ENCODE results near the gene ACTR1B. TPM values are rescaled to one million over a fixed set of nuclear protein-coding genes. Genes with fewer than 3 reads are reported as not detected.

Gene ACTR1B
- total and polyA plus RNA-seq, 2 experiments from 2014 or later, result 27.2 to 42.5 TPM

DNA sequence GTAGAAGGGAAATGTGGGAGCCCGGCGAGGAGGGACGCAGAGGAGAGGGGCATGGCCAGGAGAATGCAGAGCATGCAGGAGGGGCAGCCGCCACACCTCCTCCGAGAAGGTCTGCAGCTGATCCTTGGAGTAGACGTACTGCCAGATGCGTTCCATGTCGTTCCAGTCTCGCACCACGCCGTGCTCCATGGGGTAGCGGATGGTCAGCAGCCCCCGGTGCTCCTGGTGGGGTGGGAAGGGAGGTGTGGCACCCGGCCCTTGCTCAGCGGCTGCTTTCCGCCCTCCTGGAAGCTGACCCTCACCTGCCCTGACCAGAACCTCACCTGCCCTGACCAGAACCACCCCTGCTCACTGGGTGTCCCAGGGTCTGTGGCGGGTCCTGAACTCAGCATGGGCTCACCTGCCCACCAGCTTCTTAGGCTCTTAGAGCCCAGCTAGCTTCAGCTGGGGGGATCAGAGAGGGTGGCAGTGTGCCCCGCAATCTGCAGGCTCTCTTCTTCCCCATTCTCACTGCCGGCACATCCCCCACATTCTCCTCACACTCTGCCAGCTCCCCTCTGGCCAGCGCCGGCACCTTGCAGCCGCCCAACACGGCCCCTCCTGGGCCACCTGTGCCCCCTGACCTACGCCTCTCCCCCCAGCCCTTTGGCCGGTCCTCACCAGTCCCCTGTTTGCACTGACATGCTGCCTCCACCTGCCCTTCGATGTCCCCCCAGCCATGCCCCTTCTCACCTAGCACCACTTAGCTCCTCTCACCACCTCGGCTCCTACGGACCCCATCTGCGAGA is 4.4 kb downstream of the ACTR1B start (continued):
- TF ChIP-seq, protein P1, sequence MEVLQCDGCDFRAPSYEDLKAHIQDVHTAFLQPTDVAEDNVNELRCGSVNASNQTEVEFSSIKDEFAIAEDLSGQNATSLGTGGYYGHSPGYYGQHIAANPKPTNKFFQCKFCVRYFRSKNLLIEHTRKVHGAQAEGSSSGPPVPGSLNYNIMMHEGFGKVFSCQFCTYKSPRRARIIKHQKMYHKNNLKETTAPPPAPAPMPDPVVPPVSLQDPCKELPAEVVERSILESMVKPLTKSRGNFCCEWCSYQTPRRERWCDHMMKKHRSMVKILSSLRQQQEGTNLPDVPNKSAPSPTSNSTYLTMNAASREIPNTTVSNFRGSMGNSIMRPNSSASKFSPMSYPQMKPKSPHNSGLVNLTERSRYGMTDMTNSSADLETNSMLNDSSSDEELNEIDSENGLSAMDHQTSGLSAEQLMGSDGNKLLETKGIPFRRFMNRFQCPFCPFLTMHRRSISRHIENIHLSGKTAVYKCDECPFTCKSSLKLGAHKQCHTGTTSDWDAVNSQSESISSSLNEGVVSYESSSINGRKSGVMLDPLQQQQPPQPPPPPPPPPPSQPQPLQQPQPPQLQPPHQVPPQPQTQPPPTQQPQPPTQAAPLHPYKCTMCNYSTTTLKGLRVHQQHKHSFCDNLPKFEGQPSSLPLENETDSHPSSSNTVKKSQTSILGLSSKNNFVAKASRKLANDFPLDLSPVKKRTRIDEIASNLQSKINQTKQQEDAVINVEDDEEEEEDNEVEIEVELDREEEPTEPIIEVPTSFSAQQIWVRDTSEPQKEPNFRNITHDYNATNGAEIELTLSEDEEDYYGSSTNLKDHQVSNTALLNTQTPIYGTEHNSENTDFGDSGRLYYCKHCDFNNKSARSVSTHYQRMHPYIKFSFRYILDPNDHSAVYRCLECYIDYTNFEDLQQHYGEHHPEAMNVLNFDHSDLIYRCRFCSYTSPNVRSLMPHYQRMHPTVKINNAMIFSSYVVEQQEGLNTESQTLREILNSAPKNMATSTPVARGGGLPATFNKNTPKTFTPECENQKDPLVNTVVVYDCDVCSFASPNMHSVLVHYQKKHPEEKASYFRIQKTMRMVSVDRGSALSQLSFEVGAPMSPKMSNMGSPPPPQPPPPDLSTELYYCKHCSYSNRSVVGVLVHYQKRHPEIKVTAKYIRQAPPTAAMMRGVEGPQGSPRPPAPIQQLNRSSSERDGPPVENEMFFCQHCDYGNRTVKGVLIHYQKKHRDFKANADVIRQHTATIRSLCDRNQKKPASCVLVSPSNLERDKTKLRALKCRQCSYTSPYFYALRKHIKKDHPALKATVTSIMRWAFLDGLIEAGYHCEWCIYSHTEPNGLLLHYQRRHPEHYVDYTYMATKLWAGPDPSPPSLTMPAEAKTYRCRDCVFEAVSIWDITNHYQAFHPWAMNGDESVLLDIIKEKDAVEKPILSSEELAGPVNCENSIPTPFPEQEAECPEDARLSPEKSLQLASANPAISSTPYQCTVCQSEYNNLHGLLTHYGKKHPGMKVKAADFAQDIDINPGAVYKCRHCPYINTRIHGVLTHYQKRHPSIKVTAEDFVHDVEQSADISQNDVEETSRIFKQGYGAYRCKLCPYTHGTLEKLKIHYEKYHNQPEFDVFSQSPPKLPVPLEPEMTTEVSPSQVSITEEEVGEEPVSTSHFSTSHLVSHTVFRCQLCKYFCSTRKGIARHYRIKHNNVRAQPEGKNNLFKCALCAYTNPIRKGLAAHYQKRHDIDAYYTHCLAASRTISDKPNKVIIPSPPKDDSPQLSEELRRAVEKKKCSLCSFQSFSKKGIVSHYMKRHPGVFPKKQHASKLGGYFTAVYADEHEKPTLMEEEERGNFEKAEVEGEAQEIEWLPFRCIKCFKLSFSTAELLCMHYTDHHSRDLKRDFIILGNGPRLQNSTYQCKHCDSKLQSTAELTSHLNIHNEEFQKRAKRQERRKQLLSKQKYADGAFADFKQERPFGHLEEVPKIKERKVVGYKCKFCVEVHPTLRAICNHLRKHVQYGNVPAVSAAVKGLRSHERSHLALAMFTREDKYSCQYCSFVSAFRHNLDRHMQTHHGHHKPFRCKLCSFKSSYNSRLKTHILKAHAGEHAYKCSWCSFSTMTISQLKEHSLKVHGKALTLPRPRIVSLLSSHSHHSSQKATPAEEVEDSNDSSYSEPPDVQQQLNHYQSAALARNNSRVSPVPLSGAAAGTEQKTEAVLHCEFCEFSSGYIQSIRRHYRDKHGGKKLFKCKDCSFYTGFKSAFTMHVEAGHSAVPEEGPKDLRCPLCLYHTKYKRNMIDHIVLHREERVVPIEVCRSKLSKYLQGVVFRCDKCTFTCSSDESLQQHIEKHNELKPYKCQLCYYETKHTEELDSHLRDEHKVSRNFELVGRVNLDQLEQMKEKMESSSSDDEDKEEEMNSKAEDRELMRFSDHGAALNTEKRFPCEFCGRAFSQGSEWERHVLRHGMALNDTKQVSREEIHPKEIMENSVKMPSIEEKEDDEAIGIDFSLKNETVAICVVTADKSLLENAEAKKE (CRISPR knock-in tag; IDR thresholded peaks at IDR 0.05), result no peak
- TF ChIP-seq NANOG (IDR thresholded peaks at IDR 0.05; ENCODE audit: borderline replicate concordance) (no peak), EZH2phosphoT487 (IDR thresholded peaks at IDR 0.05; ENCODE audit: unreplicated experiment) (no peak), CREB1 (CRISPR knock-in tag; IDR thresholded peaks at IDR 0.05; ENCODE audit: low read depth) (no peak), EZH2 (IDR thresholded peaks at IDR 0.05; ENCODE audit: low read depth, unreplicated experiment) (no peak)
- TF ChIP-seq, protein P2, sequence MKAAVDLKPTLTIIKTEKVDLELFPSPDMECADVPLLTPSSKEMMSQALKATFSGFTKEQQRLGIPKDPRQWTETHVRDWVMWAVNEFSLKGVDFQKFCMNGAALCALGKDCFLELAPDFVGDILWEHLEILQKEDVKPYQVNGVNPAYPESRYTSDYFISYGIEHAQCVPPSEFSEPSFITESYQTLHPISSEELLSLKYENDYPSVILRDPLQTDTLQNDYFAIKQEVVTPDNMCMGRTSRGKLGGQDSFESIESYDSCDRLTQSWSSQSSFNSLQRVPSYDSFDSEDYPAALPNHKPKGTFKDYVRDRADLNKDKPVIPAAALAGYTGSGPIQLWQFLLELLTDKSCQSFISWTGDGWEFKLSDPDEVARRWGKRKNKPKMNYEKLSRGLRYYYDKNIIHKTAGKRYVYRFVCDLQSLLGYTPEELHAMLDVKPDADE (IDR thresholded peaks at IDR 0.05), result no peak

DNA sequence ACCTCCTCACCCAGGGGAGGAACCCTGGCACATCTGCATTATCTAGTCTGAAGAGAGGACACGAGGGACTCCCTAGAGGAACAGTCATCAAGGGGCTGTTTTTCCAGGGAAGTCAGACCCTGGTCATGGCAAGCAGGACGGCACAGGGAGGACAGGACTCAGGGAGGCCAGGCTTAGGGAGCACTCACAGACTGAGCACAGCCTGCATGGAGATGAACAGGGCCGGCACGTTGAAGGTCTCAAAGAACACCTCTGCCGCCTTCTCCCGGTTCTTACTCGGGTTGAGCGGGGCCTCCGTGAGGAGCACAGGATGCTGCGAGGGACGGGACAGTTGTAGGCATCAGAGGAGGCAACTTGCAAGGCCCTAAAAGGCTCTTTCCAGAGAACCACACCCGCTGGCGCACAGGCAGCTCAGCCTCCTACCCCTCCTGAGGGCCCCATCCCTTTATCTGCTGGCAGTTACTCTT is 5.1 kb downstream of the ACTR1B start:
- Histone ChIP-seq H4K20me1 (replicated peaks; ENCODE audit: insufficient read depth) (peaks cover 10% of the 10 kb centered on the region; the same call in 1 of the 2 replicates), H3K27me3 (ENCODE audit: insufficient read depth) (no peaks in the 10 kb centered on the region), H3K27ac (ENCODE audit: low read depth) (no peak overlapping the region), H3K79me2 (replicated peaks; ENCODE audit: insufficient read depth) (peaks cover 22% of the 10 kb centered on the region), H3K36me3 (ENCODE audit: insufficient read depth) (no peaks in the 10 kb centered on the region), H3K9me2 (ENCODE audit: insufficient read depth) (no peaks in the 10 kb centered on the region), H3K4me1 (ENCODE audit: insufficient read depth) (peaks cover 11% of the 10 kb centered on the region), H3K4me3 (no peak overlapping the region), H3K4me2 (no peak overlapping the region), H2AFZ (no peak overlapping the region), H3F3A (replicated peaks; ENCODE audit: low read depth) (peaks cover 6% of the 10 kb centered on the region; the same call in 1 of the 2 replicates)
- TF ChIP-seq POLR2AphosphoS5 (IDR thresholded peaks at IDR 0.05; ENCODE audit: low read depth), result no peak
- Mint-ChIP-seq H3K4me3 (no peak overlapping the region), H3K27me3 (ENCODE audit: insufficient read depth, low read depth, poor library complexity) (peaks cover 4% of the 10 kb centered on the region), H3K27ac (no peak overlapping the region), H3K9me3 (peaks cover 10% of the 10 kb centered on the region; the same call in 1 of the 3 replicates), H3K4me1 (peaks cover 19% of the 10 kb centered on the region), H3K36me3 (ENCODE audit: low read depth) (peaks cover 43% of the 10 kb centered on the region)
- no peak for DNase-seq (ENCODE audit: low spot score)
- ATAC-seq, result no peak

All from GM23338 (cell line).